Transverse colon (tissue), 4 donors: ENCODE data around the gene NUP155. TPM values are rescaled to one million over a fixed set of nuclear protein-coding genes. Genes with fewer than 3 reads are reported as not detected.

ENCODE experiments used
- DNase-seq: peaks from one replicate; pipeline ENCODE4 v3.0.0-alpha.2; 2019
- H3K27ac ChIP-seq, 4 donors: fragments of 200-600 bp; sonication (generic); 2 replicates each; pipeline ENCODE4 v1.5.1; 2016 to 2018; ENCODE audit warnings: inconsistent platforms in 4 of 4
- H3K27me3 ChIP-seq: fragments of 200-600 bp; sonication (generic); 2 replicates; pipeline ENCODE4 v1.5.1; 2017; ENCODE audit warnings: inconsistent platforms
- H3K36me3 ChIP-seq, 4 donors: fragments of 200-600 bp; sonication (generic); 2 replicates each; pipeline ENCODE4 v1.5.1; 2017 to 2019; ENCODE audit warnings: inconsistent platforms in 4 of 4
- H3K4me1 ChIP-seq, 4 donors: fragments of 200-600 bp; sonication (generic); 2 replicates each; pipeline ENCODE4 v1.5.1; 2017 to 2020; ENCODE audit warnings: inconsistent platforms in 4 of 4
- H3K4me3 ChIP-seq, 4 donors: fragments of 200-600 bp; sonication (generic); 1 replicate in 1 of 4; 2 replicates in 3 of 4; pipeline versions ENCODE4 v1.5.1 to v1.6.1; 2017 to 2019; ENCODE audit warnings: inconsistent platforms in 4 of 4
- H3K9me3 ChIP-seq, 2 donors: fragments of 200-600 bp; sonication (generic); 2 replicates each; pipeline ENCODE4 v1.5.1; 2017 to 2019; ENCODE audit warnings: inconsistent platforms in 2 of 2
- EP300 ChIP-seq: sonication (generic); formaldehyde crosslinking; IDR thresholded peaks from one replicate; pipeline ENCODE4 v1.6.1; 2017; ENCODE audit warnings: antibody characterized with exemption, low read depth
- POLR2A ChIP-seq: fragments of 450-650 bp; IDR thresholded peaks from one replicate; pipeline ENCODE4 v1.6.1; 2016; ENCODE audit warnings: antibody characterized with exemption, mild to moderate bottlenecking, moderate library complexity
- POLR2AphosphoS5 ChIP-seq, 3 donors: sonication (generic); formaldehyde crosslinking; IDR thresholded peaks; one replicate each; pipeline ENCODE4 v1.6.1; 2016; ENCODE audit warnings: antibody characterized with exemption in 3 of 3
- WGBS, 2 donors: methylation state at CpG; one replicate each; pipeline ENCODE4 v1.1.5; 2018; ENCODE audit warnings: low coverage in 1 of 2; 5-methylcytosine and 5-hydroxymethylcytosine counted together
- in situ Hi-C, 4 donors: fragments of 200-750 bp; cut with MboI; loops; one replicate each; pipeline versions ENCODE4 v1.15.0 to v1.15.1; 2017; ENCODE audit warnings: low sequenced_read_pairs in 3 of 4, low pct_ligation_motif_present in 1 of 4, low pct_unique_long_range_greater_than_20kb in 1 of 4
- intact Hi-C: fragments of 100-400 bp; cut with DNase I; formaldehyde crosslinking; loops from one replicate; pipeline ENCODE4 v1.15.1; 2023; ENCODE audit warnings: low total_unique reads
- total RNA-seq, 4 donors: library from RNA; depleted of rRNA; stranded (reverse); fragments of >200 nt; gene quantifications; one replicate each; pipeline ENCODE4 v1.1.0, GENCODE V29; 2016
- TF ChIP-seq, protein P1 (sequence below), 5 experiments: fragments of 200-600 bp in 3 of 5; fragments of 450-650 bp in 2 of 5; sonication (generic) in 3 of 5; IDR thresholded peaks; 1 replicate in 2 of 5; 2 replicates in 3 of 5; pipeline ENCODE4 v1.5.1; 2016 to 2017; ENCODE audit warnings: antibody characterized with exemption in 5 of 5, inconsistent platforms in 3 of 5, mild to moderate bottlenecking in 2 of 5, moderate library complexity in 1 of 5

NUP155 gene
- total RNA-seq, 4 donors from 2014 or later = 13.1 to 20.6 (median 17.3) TPM

DNA sequence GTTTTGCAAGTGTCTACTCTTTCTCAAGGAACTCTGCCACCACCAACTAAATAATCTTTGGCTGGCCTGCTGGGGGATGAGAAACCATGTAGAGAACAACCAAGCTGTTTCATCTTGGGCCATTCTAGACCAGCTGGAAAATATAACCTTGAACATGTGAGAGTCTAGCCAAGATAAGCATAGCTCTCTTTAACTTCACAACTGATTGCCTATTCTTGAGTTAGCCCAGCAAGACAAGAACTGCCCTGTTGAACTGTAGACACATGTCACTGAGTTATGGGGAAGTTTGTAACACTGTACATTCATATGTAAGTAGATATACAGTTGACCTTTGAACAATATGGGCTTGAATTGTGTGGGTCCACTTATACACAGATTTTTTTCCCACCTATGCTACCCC is 44.4 kb downstream of the NUP155 start:
- peaks cover 0 to 66% (median 33%) of the 10 kb centered on the region in 4 donors for H3K36me3 ChIP-seq
- DNase-seq = no peak
- no peak overlapping the region for H3K27ac ChIP-seq
- no peaks in the 10 kb centered on the region for H3K9me3 ChIP-seq
- TF ChIP-seq POLR2AphosphoS5 (IDR thresholded peaks at IDR 0.05) (no peak), EP300 (no peak), POLR2A (no peak)
- TF ChIP-seq, protein P1, sequence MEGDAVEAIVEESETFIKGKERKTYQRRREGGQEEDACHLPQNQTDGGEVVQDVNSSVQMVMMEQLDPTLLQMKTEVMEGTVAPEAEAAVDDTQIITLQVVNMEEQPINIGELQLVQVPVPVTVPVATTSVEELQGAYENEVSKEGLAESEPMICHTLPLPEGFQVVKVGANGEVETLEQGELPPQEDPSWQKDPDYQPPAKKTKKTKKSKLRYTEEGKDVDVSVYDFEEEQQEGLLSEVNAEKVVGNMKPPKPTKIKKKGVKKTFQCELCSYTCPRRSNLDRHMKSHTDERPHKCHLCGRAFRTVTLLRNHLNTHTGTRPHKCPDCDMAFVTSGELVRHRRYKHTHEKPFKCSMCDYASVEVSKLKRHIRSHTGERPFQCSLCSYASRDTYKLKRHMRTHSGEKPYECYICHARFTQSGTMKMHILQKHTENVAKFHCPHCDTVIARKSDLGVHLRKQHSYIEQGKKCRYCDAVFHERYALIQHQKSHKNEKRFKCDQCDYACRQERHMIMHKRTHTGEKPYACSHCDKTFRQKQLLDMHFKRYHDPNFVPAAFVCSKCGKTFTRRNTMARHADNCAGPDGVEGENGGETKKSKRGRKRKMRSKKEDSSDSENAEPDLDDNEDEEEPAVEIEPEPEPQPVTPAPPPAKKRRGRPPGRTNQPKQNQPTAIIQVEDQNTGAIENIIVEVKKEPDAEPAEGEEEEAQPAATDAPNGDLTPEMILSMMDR (IDR thresholded peaks at IDR 0.05) = no peak
- intact Hi-C loops (no loop called here), in situ Hi-C loops (no loop called here)
- H3K4me3 ChIP-seq = no peak overlapping the region
- no peaks in the 10 kb centered on the region for H3K27me3 ChIP-seq
- no peaks in the 10 kb centered on the region for H3K4me1 ChIP-seq

DNA sequence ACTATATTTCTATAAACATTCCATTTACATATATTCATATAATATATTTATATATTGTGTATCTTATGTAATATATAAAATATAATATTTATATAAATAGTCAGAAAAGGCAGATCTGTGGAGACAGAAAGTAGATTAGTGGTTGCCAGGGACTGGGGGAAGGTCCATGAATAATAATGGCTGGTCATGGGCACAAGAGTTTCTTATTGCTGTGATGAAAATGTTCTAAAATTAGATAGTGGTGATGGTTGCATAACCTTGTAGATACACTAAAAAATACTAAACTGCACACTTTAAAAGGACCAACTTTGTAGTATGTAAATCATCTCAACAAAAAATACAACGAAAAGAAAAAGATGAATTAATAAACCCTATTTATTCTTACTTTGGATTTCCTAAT is 47.3 kb downstream of the NUP155 start:
- no peaks in the 10 kb centered on the region for H3K4me1 ChIP-seq
- no peak for DNase-seq
- no peaks in the 10 kb centered on the region for H3K9me3 ChIP-seq
- H3K36me3 ChIP-seq = peaks cover 0 to 54% (median 21%) of the 10 kb centered on the region in 4 donors
- no peak overlapping the region for H3K4me3 ChIP-seq
- intact Hi-C loops = no loop called here
- WGBS, 2 donors = 81 to 88% methylated on average over 1 of the region's 1 CpG
- no peak overlapping the region for H3K27ac ChIP-seq
- H3K27me3 ChIP-seq = no peaks in the 10 kb centered on the region
- in situ Hi-C loops = loop anchor here in 3 of 4 donors (25.0 kb wide), 1 partner anchor 286 kb away; no protein-coding TSS in a partner anchor
- no peak for TF ChIP-seq POLR2AphosphoS5 (IDR thresholded peaks at IDR 0.05)
- TF ChIP-seq EP300 = no peak
- TF ChIP-seq POLR2A = no peak
- TF ChIP-seq, protein P1 (IDR thresholded peaks at IDR 0.05) = no peak

DNA sequence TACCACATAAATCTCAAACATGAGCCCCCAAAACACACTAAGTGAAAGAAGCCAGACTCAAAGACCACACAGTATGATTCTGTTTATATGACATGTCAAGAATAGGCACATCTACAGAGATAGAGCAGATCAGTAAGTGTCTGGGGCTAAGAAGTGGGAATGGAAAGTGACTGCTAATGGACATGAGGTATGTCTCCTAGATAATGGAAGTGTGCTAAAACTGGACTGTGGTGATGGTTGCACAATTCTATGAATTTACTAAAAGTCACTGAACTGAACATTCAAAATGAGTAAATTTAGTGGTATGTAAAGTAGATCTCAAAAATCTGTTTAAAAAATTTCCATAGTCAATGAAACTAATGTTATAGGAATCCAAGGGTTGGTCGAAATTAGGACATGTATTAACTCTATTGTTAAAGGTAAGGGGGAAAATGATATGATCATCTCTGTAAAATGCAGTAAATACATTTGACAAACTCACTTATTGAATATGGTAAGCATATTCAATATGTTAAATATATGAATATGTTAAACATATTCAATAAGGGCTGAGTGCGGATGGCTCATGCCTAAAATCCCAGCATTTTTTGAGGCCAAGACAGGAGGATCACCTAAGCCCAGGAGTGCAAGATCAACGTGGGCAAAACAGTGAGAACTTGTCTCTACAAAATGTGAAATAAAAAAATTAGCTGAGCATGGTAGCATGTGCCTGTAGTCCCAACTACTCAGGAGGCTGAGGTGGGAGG is 51.7 kb downstream of the NUP155 start:
- TF ChIP-seq POLR2AphosphoS5 (IDR thresholded peaks at IDR 0.05) (no peak), POLR2A (no peak)
- Histone ChIP-seq H3K4me3 (no peak overlapping the region), H3K27ac (no peak overlapping the region), H3K4me1 (peaks cover 0 to 10% (median 0%) of the 10 kb centered on the region in 4 donors), H3K36me3 (peaks cover 0 to 47% (median 11%) of the 10 kb centered on the region in 4 donors), H3K27me3 (no peaks in the 10 kb centered on the region), H3K9me3 (no peaks in the 10 kb centered on the region)
- no peak for DNase-seq
- intact Hi-C loops (no loop called here), in situ Hi-C loops (loop anchor here in 3 of 4 donors (25.0 kb wide), 1 partner anchor 282 kb away; no protein-coding TSS in a partner anchor)
- 86 to 100% methylated on average over 2 to 3 of the region's 3 CpGs for WGBS, 2 donors

DNA sequence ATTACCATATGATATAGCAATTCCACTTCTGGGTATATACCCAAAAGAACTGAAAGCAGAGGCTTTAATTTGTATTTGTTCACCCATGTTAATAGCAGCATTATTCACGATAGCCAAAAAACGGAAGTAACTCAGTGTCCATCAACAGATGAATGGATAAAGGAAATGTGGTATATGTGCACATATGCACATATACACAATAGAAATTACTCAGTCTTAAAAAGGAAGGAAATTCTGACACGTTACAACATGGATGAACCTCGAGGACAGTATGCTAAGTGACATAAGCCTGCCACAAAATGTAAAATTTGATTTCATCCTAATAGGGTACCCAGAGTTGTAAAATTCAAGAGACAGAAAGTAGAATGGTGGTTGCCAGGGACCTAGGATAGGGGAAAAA is 54.9 kb downstream of the NUP155 start:
- Histone ChIP-seq H3K9me3 (no peaks in the 10 kb centered on the region), H3K4me1 (peaks cover 0 to 10% (median 0%) of the 10 kb centered on the region in 4 donors), H3K27me3 (no peaks in the 10 kb centered on the region), H3K36me3 (peaks cover 0 to 50% (median 22%) of the 10 kb centered on the region in 4 donors), H3K4me3 (no peak overlapping the region), H3K27ac (no peak overlapping the region)
- 91 to 94% methylated on average over 4 of the region's 4 CpGs for WGBS, 2 donors
- TF ChIP-seq, protein P1 (IDR thresholded peaks at IDR 0.05) = no peak
- TF ChIP-seq POLR2A (no peak), POLR2AphosphoS5 (IDR thresholded peaks at IDR 0.05) (no peak), EP300 (no peak)
- in situ Hi-C loops = loop anchor here in 3 of 4 donors (25.0 kb wide), 1 partner anchor 279 kb away; no protein-coding TSS in a partner anchor
- DNase-seq = no peak
- intact Hi-C loops = no loop called here
